EL (cell line): ENCODE data around the gene FGF12.
"Not testable (repeated sequence)": the region's sequence is repeated elsewhere in the genome, so short reads cannot be mapped to it uniquely, and the experiment has no call there.

ENCODE experiments used
- DNase-seq: peaks from one replicate; pipeline ENCODE4 v3.0.0-alpha.2; 2016

FGF12 gene

GRCh38 chr3:192727032-192727847 is at the start of gene FGF12:
Gene FGF12, minus strand, starts transcription at chr3:192727541.
- peak; percentile 1 for DNase-seq

GRCh38 chr3:192774341-192774740 is 47.0 kb upstream of the FGF12 start:
- not testable (repeated sequence) for DNase-seq

GRCh38 chr3:192772240-192772894 is 45.0 kb upstream of the FGF12 start:
- DNase-seq: peak; percentile 49

- DNase-seq: no peak
These were observed 31.3 kb upstream of the FGF12 start for GRCh38 chr3:192758654-192759053.

- DNase-seq: no peak
These were observed 23.8 kb upstream of the FGF12 start for GRCh38 chr3:192751148-192751547.

GRCh38 chr3:192750201-192750600 is 22.9 kb upstream of the FGF12 start:
- no peak for DNase-seq

- no peak for DNase-seq
These were observed 20.4 kb upstream of the FGF12 start for GRCh38 chr3:192747746-192748145.

- DNase-seq: no peak
These were observed 19.8 kb upstream of the FGF12 start for GRCh38 chr3:192747145-192747544.

- no peak for DNase-seq
These were observed 17.8 kb upstream of the FGF12 start for GRCh38 chr3:192745150-192745549.

GRCh38 chr3:192744604-192745003 is 17.3 kb upstream of the FGF12 start:
- not testable (repeated sequence) for DNase-seq

- no peak for DNase-seq
These were observed 10.2 kb upstream of the FGF12 start for GRCh38 chr3:192737506-192737905.

GRCh38 chr3:192731233-192731632 is 3.9 kb upstream of the FGF12 start:
- no peak for DNase-seq

GRCh38 chr3:192726385-192726784 is 956 bp downstream of the FGF12 start:
- DNase-seq: no peak

- DNase-seq: no peak
These were observed 7.4 kb downstream of the FGF12 start for GRCh38 chr3:192719964-192720363.

- DNase-seq: no peak
These were observed 9.2 kb downstream of the FGF12 start for GRCh38 chr3:192718156-192718555.

- DNase-seq: no peak
These were observed 12.2 kb downstream of the FGF12 start for GRCh38 chr3:192715126-192715525.

- DNase-seq: not testable (repeated sequence)
These were observed 16.2 kb downstream of the FGF12 start for GRCh38 chr3:192711126-192711525.

GRCh38 chr3:192710366-192710765 is 17.0 kb downstream of the FGF12 start:
- DNase-seq: no peak

GRCh38 chr3:192706272-192706671 is 21.1 kb downstream of the FGF12 start:
- DNase-seq: no peak

- no peak for DNase-seq
These were observed 26.5 kb downstream of the FGF12 start for GRCh38 chr3:192700885-192701284.

- DNase-seq: no peak
These were observed 30.3 kb downstream of the FGF12 start for GRCh38 chr3:192696943-192697587.

- DNase-seq: no peak
These were observed 39.7 kb downstream of the FGF12 start for GRCh38 chr3:192687488-192688152.

- no peak for DNase-seq
These were observed 41.5 kb downstream of the FGF12 start for GRCh38 chr3:192685801-192686200.
